ENCODE data around the gene TOMM40L. TPM values are rescaled to one million over a fixed set of nuclear protein-coding genes. Genes with fewer than 3 reads are reported as not detected.

The TOMM40L gene
- total RNA-seq, 1 donor from 2014 or later: 8.6 TPM

DNA sequence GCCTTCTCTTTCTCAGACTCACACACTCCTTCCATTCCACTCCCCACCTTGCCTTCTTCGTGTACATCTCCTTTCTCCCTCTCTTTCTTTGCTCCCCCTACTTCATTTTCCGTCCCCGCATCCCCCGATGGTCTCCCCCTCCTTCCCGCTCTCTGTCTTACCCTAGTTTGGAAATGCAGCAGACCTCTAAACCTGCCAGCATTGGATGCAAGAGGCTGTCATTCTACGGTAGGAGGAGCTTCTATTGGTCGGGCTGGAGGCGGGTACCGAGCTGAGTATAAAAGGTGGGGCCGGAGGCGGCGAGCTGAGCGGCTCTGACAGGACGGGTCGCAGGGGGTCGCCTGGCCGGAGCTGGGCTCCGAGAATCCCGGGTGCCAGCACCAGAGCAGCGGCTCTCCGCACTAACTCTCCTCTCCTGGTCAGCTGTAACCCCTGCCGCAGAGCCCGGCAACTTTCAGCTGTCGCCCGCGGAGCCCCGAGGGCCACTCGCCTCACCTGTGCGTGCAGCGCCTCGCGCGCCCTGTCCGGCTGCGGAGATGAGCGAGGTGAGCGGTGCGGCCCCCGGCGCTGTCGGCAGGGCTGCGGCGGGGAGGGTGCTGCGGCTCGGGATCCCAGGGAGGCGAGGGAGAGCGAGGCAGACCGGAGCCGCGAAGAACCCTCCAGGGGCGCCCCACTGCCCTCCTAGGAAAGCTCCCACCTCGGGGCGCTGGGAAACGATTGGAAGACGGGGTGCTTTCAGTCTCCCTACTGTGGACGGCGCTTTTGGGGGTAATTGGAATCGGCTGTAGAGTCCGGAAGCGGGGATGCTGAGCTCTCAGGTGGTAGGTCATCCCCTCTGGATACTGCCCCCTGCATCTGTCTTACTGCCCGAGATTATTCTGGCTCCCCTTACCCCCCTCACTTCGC is 32.8 kb downstream of the TOMM40L start, which contains the start of gene PCP4L1:
TSS of gene PCP4L1 (plus strand) at position 307 of the 906 bp plus-strand sequence. CDS start at position 537, 230 bp downstream.
- TF ChIP-seq, protein P1, sequence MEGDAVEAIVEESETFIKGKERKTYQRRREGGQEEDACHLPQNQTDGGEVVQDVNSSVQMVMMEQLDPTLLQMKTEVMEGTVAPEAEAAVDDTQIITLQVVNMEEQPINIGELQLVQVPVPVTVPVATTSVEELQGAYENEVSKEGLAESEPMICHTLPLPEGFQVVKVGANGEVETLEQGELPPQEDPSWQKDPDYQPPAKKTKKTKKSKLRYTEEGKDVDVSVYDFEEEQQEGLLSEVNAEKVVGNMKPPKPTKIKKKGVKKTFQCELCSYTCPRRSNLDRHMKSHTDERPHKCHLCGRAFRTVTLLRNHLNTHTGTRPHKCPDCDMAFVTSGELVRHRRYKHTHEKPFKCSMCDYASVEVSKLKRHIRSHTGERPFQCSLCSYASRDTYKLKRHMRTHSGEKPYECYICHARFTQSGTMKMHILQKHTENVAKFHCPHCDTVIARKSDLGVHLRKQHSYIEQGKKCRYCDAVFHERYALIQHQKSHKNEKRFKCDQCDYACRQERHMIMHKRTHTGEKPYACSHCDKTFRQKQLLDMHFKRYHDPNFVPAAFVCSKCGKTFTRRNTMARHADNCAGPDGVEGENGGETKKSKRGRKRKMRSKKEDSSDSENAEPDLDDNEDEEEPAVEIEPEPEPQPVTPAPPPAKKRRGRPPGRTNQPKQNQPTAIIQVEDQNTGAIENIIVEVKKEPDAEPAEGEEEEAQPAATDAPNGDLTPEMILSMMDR (IDR thresholded peaks at IDR 0.05): no peak
- Mint-ChIP-seq H3K9me3 (ENCODE audit: unreplicated experiment) (peaks cover 9% of the 10 kb centered on the region), H3K36me3 (ENCODE audit: unreplicated experiment) (peaks cover 3% of the 10 kb centered on the region), H3K27me3 (ENCODE audit: unreplicated experiment) (peaks cover 55% of the 10 kb centered on the region), H3K27ac (ENCODE audit: unreplicated experiment) (no peak within 1 kb of the TSS), H3K4me3 (ENCODE audit: unreplicated experiment) (peak within 1 kb of the TSS; percentile 65), H3K4me1 (ENCODE audit: unreplicated experiment) (peaks cover 16% of the 10 kb centered on the region)
- DNase-seq (ENCODE audit: extremely low spot score, unreplicated experiment): no peak

GRCh38 chr1:161259345-161259702 is 33.5 kb downstream of the TOMM40L start:
- H3K9me3 Mint-ChIP-seq (ENCODE audit: unreplicated experiment): peaks cover 9% of the 10 kb centered on the region
- H3K4me3 Mint-ChIP-seq (ENCODE audit: unreplicated experiment): peak overlapping the region; percentile 65

DNA sequence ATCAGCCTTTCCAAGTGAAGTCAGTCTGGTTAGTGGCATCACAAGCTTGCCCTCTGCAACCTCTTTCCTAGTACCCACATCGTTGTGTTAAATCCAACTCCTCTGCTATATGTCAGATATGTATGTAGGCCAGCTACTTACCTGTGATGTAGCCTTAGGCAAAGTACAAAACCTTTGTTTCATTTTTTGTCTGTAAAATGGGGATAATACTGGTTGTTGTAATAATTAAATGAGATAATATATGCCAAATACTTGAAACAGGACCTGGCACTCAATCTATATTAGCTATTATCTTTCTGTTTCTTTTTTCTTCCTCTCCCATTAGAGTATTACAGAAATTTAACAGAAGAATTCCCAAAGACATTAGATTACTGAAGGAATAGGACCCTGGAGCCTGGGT is 33.9 kb downstream of the TOMM40L start:
- Mint-ChIP-seq H3K4me3 (ENCODE audit: unreplicated experiment) (no peak overlapping the region), H3K27me3 (ENCODE audit: unreplicated experiment) (peaks cover 57% of the 10 kb centered on the region), H3K4me1 (ENCODE audit: unreplicated experiment) (peaks cover 16% of the 10 kb centered on the region), H3K27ac (ENCODE audit: unreplicated experiment) (no peak overlapping the region), H3K36me3 (ENCODE audit: unreplicated experiment) (peaks cover 3% of the 10 kb centered on the region), H3K9me3 (ENCODE audit: unreplicated experiment) (peaks cover 9% of the 10 kb centered on the region)
- no peak for DNase-seq (ENCODE audit: extremely low spot score, unreplicated experiment)
- TF ChIP-seq, protein P1 (IDR thresholded peaks at IDR 0.05): no peak

More at GRCh38 chr1:161259345-161259702, 33.5 kb downstream of the TOMM40L start:
- no peak overlapping the region for H3K27ac Mint-ChIP-seq (ENCODE audit: unreplicated experiment)
- peaks cover 3% of the 10 kb centered on the region for H3K36me3 Mint-ChIP-seq (ENCODE audit: unreplicated experiment)
- H3K4me1 Mint-ChIP-seq (ENCODE audit: unreplicated experiment): peaks cover 16% of the 10 kb centered on the region
- TF ChIP-seq, protein P1 (IDR thresholded peaks at IDR 0.05): no peak
- peaks cover 55% of the 10 kb centered on the region for H3K27me3 Mint-ChIP-seq (ENCODE audit: unreplicated experiment)
- no peak for DNase-seq (ENCODE audit: extremely low spot score, unreplicated experiment)

DNA sequence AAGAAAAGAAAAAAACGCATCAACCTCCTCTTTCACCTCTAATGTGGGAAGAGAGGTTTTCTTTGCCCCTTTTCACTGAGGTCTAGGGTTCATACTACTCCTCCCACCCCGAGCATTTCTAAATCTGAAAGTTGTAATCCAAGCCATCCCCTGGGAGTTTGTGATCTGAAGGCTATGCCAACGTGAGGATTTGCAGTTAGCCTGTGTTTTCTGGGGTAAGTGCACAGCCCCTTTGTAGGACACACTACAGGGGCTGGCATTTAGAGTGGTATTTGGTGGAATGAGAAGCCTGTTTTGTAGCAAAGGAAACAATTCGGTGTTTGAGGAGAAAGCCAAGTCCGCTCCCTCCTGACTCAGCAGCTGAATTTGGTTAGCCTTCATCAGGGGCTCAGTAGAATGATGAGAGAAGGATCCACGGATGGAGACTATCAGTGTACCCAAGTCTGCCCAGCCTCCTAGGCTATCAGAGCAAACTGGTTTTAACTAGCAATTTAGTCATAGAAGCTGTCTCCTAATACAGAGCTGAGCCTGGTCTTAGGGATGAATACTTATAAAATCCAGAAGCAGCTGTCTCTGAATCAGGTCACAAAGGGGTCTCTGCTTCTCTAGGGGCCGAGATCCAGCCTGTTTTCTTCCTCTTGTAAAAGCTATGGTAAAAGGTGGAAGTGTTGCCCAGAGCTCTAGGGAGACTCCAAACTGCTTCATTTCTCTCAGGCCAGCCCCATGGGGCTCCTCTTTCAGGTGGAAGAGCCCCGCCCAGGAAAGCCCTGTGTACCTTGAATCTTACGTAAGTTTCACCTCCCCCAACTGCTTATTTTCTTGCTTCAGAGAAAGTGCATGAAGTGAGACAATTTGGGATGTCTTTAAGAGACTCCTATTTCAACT is 34.8 kb downstream of the TOMM40L start:
- no peak for DNase-seq (ENCODE audit: extremely low spot score, unreplicated experiment)
- H3K27me3 Mint-ChIP-seq (ENCODE audit: unreplicated experiment): peaks cover 57% of the 10 kb centered on the region
- H3K36me3 Mint-ChIP-seq (ENCODE audit: unreplicated experiment): peaks cover 3% of the 10 kb centered on the region
- H3K9me3 Mint-ChIP-seq (ENCODE audit: unreplicated experiment): peaks cover 6% of the 10 kb centered on the region
- peaks cover 16% of the 10 kb centered on the region for H3K4me1 Mint-ChIP-seq (ENCODE audit: unreplicated experiment)
- no peak overlapping the region for H3K4me3 Mint-ChIP-seq (ENCODE audit: unreplicated experiment)
- TF ChIP-seq, protein P1 (IDR thresholded peaks at IDR 0.05): no peak
- H3K27ac Mint-ChIP-seq (ENCODE audit: unreplicated experiment): no peak overlapping the region
